ENCODE results near the gene CD52.

Gene CD52, protein sequence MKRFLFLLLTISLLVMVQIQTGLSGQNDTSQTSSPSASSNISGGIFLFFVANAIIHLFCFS

DNA sequence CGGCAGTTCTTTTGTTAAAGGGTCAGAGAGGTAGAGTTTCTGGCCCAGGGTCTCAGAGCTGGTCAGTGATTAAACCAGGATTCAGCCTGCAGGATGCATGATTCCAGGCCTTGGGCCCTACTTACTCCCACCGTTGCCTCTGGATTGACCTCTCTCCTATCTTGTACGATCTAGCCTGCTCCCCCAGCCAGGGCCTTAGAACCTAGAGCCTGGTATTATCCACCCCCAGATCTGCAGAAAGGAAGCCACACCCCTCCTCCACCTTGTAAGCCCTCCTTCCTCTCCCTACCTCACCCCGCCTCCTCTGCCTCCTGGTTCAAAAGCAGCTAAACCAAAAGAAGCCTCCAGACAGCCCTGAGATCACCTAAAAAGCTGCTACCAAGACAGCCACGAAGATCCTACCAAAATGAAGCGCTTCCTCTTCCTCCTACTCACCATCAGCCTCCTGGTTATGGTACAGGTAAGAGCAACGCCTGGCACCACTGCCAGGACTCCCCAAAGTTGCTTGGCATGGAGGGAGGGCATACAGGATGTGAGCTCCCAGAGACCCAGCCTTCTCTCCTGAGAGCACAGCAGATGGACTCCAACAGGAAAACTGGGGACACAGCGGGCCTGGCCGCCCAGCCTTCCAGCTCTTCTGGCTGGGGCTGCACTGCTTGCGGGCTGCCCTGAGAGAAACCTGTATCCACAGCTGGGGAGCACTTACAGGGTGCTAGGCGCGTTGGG lies at the start of gene CD52:
Gene CD52 (plus strand): TSS at position 347 of the 726 bp plus-strand sequence. CDS start 60 bp downstream, at position 407.
- DNase-seq, result peak; percentile 69

DNA sequence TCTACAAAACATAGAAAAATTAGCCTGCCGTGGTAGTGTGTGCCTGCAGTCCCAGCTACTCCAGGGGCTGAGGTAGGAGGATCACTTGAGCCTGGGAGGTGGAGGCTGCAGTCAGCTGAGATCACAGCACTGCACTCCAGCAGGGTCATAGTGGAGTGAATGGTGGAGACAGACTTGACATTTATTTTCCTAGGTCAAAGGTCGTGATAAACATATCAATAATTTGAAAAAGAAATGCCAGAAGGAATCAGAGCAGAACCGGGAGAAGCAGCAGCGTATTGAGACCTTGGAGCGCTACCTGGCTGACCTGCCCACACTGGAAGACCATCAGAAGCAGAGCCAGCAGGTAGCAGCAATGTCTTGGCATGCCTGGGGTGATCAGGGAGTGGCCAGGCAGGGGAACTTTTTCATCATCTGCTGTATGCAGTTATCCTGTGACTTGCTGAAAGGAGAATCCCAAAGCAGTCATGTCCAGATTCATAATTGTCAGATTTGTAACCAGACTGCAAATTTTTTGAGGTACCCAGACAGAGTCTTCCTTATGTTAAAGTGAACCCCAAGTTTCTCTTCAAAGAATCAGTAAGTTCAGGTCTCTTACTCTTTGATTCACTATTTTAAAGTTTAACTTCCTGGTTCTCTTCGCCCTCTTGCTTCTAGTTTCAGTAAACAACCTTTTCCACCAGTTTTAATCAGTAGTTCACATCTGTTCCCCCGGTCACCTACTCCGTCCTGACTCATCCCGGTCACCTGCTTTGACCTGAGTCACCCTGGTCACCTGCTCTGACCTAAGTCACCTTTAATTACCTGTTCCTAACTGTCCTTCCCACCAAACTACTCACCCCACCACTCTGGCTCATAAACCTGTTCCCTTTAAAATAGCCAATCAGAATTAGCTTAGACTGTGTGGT lies 49.2 kb upstream of the CD52 start:
- no peak for DNase-seq

DNA sequence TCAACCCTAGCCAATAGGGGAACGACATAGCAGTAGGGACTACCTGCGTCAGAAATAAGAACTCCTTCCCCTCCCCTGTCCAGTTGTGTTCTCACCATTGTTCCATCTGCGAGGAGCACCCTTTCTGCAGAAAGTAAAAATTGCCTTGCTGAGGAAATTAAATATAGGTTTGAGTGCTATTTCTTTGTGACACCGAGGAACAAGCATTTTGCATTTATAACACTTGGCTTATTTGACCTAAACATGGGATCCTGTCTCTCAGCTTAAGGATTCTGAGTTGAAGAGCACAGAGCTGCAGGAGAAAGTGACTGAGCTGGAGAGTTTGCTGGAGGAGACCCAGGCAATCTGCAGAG lies 48.6 kb upstream of the CD52 start:
- no peak for DNase-seq

DNA sequence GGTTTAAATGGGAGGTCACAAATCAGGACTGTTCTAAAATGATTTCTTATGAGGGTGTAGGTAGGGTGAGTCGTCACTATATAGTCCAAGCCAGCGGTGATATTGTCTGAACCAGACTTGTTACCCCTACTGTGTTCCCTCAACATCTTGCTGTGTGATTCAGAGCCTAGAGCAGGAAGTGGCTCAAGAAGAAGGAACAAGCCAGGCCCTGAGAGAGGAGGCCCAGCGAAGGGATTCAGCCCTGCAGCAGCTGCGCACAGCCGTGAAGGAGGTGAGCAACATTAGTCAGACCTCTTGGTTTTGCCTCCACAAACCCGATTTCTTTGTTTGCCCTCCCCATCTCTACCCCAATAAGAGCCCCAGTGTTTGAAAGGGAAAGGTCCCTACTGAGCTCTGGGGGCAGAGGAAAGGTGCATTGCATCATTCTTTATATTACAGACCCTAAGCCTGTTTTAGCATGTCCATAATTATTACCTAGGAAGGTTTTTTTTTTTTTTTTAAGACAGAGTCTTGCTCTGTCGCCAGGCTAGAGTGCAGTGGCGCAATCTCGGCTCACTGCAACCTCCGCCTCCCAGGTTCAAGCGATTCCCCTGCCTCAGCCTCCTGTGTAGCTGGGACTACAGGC lies 42.8 kb upstream of the CD52 start:
- DNase-seq, result no peak

DNA sequence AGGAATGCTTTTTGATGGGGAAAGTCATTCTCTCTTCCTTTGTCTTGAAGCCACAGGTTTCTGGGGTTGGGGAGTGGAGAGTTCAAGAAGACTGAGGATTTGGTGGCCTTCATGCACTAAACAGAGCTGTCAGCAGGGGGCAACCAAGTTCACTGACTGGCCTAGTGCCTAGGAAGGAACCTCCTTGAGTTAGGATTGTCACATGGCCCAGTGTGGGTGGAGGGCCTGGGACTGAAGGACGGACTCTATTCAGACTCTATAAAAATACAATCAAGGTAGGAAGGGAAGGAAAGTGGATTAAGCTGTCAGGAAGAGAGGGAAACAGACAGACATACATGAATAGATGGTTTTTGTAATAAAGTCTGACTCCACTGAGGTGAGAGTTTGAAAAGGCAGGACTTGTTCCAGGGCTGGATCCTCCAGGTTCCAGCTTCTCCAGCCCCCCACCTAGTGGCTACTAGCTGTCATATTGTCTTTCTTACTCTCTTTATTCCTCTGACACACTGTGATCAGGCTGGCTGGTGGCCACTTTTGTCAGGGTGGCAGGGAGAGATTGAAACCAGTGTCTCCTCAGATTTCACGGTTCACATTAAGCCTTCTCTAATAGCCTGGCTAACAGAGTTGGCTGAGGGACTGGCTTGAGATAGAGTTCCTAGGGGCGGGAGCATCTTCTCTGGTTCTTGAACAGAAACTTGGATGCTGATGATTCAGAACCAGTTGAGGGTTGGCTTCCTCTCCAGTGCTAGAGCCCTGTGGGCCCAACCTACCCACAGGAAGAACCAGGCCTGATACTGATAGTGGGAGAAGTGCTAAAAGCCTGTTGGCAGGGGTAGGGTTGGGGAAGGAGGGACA lies 42.0 kb upstream of the CD52 start:
- DNase-seq, result peak; percentile 82

DNA sequence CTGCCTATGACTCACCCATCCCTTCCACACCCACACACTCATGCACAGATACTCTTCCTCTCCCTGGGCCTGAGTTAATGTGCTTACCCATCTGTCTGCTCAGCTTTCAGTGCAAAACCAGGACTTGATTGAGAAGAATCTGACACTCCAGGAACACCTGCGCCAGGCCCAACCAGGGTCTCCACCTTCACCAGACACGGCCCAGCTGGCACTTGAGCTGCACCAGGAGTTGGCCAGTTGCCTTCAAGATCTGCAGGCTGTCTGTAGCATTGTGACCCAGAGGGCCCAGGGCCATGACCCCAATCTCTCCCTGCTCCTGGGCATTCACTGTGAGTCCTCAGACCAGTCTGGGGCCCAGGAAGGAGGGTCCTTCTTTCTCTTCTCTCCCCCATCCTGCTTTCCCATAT lies 41.3 kb upstream of the CD52 start:
- DNase-seq, result no peak

DNA sequence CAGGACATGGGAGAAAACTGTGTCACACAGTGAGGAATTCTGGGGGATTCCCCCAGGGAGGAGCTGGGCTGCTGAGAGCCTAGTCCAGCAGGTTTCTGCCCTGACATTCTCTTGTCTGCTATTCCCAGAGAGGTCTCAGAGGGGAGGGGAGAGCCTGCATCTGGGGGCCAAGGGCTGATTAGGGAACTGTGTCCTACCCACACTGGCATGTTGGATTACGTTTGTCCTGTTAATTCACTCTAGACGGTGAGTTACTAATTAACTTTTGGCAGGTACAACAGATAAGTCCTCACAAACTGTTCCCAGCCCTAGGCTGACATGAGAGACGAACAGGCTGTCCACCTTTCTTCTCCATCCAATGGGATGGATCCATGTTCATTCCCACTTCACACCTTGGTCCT lies 40.5 kb upstream of the CD52 start:
- no peak for DNase-seq

DNA sequence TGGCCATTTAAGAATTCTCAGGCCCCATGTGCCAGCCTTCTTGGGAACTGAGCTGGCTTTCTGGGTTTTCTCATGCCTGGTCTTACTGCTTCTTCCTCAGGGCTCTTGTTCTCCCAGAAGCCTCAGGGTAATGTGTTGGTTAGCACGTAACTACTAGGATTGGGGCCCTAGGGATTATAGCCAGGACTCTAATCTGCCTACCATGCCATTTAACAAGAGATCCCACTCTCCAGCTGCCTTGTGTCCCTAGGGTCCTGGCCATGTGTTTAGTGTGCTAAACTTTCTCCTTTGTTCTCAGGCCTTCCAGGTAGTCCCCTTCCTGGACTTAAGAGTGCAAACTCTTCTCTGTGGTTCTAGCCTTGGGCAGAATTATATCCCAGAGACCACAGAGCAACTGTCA lies 40.0 kb upstream of the CD52 start:
- DNase-seq, result no peak

DNA sequence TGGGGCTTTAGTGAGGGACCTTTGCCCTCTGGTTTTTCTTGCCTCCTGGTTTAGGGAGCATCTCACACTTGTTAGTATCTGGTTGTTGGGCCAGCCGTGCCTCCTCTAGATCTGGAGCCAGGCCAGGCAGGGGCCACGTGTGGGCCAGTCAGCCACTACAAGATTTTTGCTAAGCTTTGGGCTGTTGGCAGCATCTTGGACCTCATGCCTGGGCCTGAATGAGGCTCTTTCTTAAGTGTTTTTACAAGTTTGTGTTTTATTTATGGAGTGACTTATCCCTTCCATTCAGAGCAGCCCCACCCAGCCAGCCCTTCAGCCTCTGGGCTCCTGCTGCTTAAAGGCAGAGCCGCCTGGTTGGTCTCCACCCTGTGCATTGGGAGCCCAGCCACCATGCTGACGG lies 39.5 kb upstream of the CD52 start:
- DNase-seq, result no peak

DNA sequence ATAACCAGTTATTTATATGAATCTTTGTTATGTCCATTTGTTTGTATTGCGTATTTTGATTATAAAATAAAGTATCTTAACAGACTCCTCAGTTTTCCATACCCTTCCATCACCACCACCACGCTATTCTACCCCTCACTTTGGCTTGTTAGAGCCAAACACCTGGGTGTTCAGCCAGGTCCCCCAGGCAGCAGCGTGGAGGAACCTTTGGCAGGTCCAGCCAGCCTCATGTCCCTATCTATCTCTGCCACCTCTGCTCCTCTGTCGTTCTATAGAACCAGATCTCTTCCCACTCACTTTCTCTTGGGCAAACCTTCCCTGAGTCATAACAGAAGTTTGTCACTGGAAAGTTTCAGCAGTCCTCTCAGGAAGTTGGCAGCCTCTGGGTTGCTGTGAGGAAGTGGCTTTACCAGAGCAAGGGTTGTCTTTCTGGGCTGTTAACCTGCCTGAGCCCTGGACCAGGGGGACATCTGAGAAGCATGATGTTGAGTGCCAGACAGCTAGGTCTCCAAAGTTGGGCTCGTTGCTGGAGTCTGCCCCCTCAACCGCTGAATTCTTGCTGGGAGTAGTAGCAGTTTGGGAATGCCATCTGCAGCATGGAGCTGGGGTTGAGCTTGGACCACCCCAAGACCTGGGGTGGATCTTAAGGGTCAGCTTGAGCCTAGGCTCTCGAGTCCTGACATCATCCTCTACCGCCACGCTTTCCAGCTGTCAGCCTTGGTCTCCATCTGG lies 38.9 kb upstream of the CD52 start:
- DNase-seq, result peak; percentile 43

DNA sequence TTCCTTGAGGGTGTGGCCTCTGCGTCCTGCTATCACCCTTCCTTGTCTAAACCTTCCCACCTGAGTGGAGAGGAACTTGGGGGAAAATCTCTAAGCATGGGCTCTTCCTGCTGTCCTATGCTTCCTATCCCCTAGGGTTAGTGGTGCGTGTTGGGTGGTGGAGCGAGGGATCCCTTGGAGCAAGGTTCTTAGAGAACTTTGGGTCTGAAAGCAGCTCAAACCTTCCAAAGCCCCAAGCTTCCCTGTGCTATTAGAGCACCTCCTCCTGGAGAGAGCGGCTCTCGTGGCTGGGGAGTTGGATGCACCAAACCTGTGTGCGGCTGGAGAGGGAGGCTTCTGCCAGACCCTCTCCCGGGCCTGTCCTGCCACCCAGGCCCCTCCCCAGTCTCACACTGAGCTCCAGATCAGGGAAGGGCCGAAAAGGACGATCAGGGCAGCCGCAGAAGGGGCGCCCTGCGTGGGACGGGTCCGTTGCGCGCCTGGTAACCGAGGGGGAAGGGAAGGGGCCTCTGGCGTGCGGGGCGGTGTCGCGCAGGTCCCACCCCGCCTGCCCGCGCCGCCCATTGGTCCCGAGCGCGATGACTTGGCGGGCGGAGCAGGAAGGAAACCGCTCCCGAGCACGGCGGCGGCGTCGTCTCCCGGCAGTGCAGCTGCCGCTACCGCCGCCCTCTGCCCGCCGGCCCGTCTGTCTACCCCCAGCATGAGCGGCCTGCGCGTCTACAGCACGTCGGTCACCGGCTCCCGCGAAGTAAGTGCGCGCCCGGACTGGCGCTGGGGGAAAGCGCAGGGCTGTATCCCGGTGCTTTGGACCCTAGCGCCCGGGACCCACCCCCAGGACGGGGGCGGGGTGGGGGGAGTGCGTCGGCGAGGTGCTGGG lies 38.1 kb upstream of the CD52 start, which contains the start of gene SH3BGRL3:
Gene SH3BGRL3 (plus strand): TSS at position 631 of the 877 bp plus-strand sequence. CDS start 70 bp downstream, at position 701.
- DNase-seq, result peak; percentile 88

DNA sequence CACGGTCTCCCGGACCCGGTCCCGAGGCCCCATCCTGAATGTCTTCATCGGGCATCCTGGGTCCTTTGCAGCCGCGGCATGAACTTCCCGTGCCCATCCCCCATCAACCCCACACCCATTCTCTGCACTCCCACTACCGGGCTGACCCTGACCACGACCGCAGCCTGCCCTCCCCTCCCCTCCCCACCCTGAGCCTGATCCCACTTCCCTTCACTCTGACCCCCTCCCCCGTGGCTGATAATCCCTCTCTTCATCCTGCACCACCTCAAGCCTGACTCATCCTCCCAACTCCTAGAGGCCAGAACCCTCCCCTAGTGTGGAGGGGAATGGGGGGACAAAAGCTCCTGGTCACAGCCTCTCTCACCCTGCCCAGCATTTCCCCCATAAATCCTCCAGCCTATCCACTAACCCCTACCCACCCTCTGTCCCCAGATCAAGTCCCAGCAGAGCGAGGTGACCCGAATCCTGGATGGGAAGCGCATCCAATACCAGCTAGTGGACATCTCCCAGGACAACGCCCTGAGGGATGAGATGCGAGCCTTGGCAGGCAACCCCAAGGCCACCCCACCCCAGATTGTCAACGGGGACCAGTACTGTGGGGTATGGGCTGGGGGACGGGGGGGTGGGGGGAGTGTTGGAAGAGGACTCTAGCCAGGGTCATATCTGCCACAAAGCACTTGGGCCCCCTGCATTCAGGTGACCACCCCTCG lies 37.3 kb upstream of the CD52 start:
- no peak for DNase-seq

DNA sequence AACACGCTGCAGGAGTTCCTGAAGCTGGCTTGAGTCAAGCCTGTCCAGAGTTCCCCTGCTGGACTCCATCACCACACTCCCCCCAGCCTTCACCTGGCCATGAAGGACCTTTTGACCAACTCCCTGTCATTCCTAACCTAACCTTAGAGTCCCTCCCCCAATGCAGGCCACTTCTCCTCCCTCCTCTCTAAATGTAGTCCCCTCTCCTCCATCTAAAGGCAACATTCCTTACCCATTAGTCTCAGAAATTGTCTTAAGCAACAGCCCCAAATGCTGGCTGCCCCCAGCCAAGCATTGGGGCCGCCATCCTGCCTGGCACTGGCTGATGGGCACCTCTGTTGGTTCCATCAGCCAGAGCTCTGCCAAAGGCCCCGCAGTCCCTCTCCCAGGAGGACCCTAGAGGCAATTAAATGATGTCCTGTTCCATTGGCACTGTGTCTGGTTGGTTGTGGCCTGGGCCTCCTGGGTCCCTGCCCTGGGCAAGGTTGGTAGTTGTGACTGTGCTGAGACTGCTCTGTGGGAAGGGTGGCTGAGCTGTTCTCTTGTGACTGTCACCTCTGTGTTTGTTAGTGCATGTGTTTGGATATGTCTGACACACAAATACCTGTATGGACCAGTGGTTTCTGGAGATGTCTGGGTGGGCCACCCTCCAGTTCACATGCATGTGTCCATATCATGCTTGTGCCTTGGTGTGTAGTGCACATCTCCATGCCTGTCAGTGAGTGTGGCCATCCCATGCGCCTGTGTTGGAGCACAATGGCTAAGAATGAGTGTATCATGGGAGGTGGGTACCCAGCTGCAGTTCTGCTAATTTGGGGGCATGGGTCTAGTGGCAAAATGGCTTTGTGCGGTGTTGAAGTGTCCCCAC lies 36.4 kb upstream of the CD52 start:
- peak; percentile 55 for DNase-seq

DNA sequence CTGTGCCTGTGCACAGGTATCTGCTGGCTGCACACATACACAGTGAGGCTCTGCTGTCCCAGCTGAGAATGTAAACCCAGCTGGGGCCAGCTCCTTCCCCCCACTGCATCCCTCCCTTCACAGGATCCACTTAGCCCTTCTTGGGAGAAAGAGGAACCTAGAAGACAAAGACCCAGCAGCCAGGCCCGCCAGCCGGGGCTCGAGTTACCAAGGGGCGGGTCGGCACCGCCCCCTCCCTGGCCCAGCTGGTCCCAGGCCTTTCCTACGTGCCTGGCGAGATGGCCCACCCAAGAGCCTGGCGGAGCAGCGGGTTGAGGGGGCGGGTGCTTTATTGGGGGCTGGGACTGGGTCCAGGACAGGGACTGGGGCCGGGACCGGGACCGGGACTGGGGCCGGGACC lies 35.8 kb upstream of the CD52 start:
- DNase-seq, result peak; percentile 45

DNA sequence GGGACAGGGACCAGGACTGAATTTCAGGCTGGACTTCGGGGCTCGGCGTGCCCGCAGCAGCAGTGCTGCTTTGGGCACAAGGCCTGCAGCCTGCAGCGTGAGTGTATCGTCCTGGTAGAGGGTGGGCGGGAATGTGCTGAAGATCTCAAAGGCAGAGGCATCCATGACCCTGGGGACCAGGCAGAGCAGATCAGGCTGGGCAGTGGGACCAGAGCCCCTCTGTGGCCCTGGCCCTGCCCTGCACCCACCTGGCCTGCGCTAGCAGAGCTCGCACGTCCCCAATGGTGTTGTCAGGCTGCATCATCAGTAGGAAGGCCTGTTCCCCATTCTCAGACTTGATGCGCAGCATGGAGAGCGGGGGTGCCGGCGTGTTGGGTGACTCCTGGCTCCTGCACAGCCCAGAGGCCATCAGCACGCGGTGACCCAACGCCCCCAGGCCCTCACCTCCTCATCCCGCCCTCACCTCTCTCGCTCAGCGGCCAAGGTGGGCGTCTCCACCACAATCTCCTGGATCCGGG lies 35.3 kb upstream of the CD52 start:
- peak; percentile 44 for DNase-seq

DNA sequence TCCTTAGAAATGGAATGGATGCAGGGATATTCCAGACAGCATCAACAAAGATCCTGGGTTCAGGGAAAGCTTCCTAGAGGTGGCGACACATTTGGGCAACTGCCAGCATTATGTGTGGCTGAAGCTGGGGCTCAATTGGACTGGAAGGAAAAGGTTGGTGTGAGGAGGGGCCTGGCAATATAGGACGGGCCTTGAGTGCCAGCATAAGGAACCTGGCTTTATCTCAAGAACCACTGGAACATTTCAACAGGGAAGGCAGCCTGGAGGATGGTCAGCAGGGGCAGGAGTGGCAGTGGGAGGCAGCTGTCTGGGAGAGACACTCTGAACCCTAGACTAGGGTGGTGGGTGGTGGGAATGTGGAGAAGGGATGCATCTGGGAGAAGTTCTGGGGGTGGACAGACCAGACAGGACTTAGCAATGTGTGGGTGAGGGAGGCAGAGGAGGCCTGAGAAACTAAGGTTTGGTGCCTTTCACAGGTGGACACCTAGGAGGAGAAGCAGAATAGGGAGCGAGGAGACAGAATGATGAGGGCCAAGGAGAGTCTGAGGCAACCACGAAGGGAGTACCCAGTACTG lies 34.4 kb upstream of the CD52 start:
- peak; percentile 30 for DNase-seq

DNA sequence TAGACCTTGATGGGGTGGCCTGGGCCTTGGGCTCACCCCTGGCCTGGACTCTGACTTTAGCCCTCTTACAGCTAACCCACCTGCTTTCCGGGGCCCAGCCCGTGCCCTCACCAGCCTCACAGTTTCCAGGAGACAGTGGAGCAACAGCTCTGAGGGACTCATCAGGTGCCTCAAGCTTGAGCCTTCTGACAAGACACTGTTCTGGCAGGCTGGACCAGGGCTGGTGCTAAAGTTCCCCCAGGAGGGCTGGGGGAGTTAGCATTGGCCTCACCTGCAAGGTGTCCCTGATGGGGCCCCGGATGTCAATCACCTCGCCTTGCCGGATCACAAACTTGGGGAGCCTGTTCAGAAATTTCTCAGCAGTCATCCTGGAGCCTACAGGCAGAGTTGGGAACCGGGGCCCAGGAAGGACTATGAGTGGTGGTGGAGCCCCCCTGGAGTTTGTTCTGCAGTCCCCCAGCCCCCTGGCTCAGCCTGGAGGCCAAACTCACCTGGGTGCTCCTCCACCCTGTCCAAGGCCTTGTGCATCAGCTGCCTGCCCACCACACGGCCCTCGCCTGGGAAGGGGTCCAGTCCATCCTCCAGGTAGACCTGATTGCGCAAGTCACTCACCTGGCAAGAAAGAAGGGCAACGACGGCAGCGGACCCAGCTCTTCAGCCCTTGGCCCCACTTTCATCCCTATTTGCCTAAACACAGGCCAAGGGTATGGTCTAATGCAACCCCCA lies 33.7 kb upstream of the CD52 start:
- DNase-seq, result peak; percentile 51
